ENCODE measurements around the gene ATXN7L1. TPM values are rescaled to one million over a fixed set of nuclear protein-coding genes. Genes with fewer than 3 reads are reported as not detected.

ATXN7L1 gene
- total and polyA plus RNA-seq, 2 of the 13 experiments (the other 11 are each of a cell fraction or from before 2014, with no cell fraction given), result 4.1 to 7.8 TPM

DNA sequence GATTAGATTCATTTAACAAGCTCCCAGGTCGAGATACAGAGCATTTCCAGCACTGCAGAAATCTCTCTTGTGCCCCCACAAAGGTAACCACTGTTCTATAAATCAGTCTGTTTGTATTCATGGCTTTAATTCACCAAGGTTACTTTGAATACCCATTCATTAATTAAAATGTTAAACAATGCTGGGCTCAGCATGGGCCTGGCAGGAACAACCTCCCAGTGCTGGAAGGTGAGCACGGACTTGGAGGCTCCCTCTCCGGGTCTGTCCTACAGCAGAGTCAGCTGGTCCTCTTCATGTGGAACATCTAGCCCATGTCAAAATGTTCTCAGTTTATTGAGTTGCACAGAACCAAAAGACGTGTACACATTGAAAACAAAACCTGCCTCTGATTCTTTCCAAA, 279.5 kb downstream of the ATXN7L1 start (continued):
- TF ChIP-seq, protein P1, sequence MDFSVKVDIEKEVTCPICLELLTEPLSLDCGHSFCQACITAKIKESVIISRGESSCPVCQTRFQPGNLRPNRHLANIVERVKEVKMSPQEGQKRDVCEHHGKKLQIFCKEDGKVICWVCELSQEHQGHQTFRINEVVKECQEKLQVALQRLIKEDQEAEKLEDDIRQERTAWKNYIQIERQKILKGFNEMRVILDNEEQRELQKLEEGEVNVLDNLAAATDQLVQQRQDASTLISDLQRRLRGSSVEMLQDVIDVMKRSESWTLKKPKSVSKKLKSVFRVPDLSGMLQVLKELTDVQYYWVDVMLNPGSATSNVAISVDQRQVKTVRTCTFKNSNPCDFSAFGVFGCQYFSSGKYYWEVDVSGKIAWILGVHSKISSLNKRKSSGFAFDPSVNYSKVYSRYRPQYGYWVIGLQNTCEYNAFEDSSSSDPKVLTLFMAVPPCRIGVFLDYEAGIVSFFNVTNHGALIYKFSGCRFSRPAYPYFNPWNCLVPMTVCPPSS (IDR thresholded peaks at IDR 0.05), result no peak
- TF ChIP-seq ZNF569 (CRISPR knock-in tag; IDR thresholded peaks at IDR 0.05; ENCODE audit: borderline replicate concordance), result no peak
- no peak for TF ChIP-seq NFIB (CRISPR knock-in tag; IDR thresholded peaks at IDR 0.05; ENCODE audit: borderline replicate concordance)
- TF ChIP-seq GATAD1 (CRISPR knock-in tag; IDR thresholded peaks at IDR 0.05), result no peak
- no peak for TF ChIP-seq KLF12 (CRISPR knock-in tag; IDR thresholded peaks at IDR 0.05; ENCODE audit: borderline replicate concordance)

DNA sequence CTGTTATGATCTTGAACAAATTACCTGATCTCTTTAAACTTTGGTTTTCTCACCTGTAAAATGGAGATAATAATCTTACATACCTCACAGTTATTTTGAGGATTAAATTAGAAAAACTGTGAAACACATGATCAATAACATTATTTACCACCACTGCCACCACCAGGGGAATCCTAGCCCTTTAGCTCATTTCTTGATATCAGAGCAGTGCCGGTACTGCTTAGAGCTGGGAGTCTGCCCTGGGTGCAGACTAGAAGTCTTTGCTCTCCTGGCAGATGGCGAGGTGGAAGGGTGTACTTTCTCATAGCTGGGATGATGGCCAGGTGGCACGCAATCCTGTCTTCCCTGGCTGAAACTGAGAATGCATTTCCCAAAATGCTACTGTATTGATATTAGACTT, 282.4 kb downstream of the ATXN7L1 start:
- Histone ChIP-seq H2AFZ (ENCODE audit: low read length) (no peak overlapping the region), H3K4me3 (replicated peaks in 1 of 3; ENCODE audit: insufficient read depth in 1 of 3, low read depth in 2 of 3, low read length in 3 of 3) (no peak overlapping the region), H3K79me2 (ENCODE audit: insufficient read depth, low read length) (no peaks in the 10 kb centered on the region), H3K27me3 (ENCODE audit: control insufficient read depth in 1 of 2, insufficient read depth in 2 of 2, low read length in 2 of 2) (peaks cover 0 to 3% of the 10 kb centered on the region in 2 experiments; a peak in 1 of 5 replicates), H3K4me1 (ENCODE audit: insufficient read depth, low read length) (peaks cover 7% of the 10 kb centered on the region), H3K27ac (ENCODE audit: extremely low read length, insufficient read depth, low read length) (no peak overlapping the region), H4K20me1 (ENCODE audit: insufficient read depth, low read length) (no peaks in the 10 kb centered on the region), H3K4me2 (ENCODE audit: low read depth, low read length) (no peak overlapping the region), H3K9me3 (ENCODE audit: low read length) (no peaks in the 10 kb centered on the region), H3K36me3 (replicated peaks in 1 of 2; ENCODE audit: control insufficient read depth in 1 of 2, insufficient read depth in 2 of 2, low read length in 2 of 2) (no peaks in the 10 kb centered on the region), H3K9ac (ENCODE audit: insufficient read depth, low read depth, low read length) (no peak overlapping the region)
- ChIA-PET CTCF (ENCODE audit: low intra/inter-chr PET ratio, low total read pairs) (no interaction called here), POLR2A (no interaction called here)
- ATAC-seq (peak; percentile 39; the same call in 2 of the 3 replicates), DNase-seq (ENCODE audit: low spot score) (no peak), FAIRE-seq (no peak)
- no TSS peak for BruUV-seq (replicated peaks)
- intact Hi-C loops (cut with micrococcal nuclease; ENCODE audit: unreplicated experiment), result no loop called here
- in situ Hi-C loops (cut with HindIII; ENCODE audit: extremely low pct_ligation_motif_present, low pct_unique_long_range_greater_than_20kb), result no loop called here
- 29% methylated on average over 3 of the region's 3 CpGs for WGBS (ENCODE audit: low lambda C conversion rate)
- TF ChIP-seq CAMTA2 (CRISPR knock-in tag; IDR thresholded peaks at IDR 0.05; ENCODE audit: borderline replicate concordance) (no peak), ZNF772 (CRISPR knock-in tag; IDR thresholded peaks at IDR 0.05) (no peak), ZNF607 (CRISPR knock-in tag; IDR thresholded peaks at IDR 0.05; ENCODE audit: borderline replicate concordance) (no peak), DMAP1 (CRISPR knock-in tag; IDR thresholded peaks at IDR 0.05) (no peak), SNAI1 (CRISPR knock-in tag; IDR thresholded peaks at IDR 0.05; ENCODE audit: borderline replicate concordance) (no peak), ZNF563 (CRISPR knock-in tag; IDR thresholded peaks at IDR 0.05) (no peak), ZNF746 (CRISPR knock-in tag; IDR thresholded peaks at IDR 0.05) (no peak), NR2F1 (CRISPR knock-in tag; IDR thresholded peaks at IDR 0.05) (no peak), ZNF652 (CRISPR knock-in tag; IDR thresholded peaks at IDR 0.05; ENCODE audit: borderline replicate concordance, low read depth) (no peak), ZBTB42 (CRISPR knock-in tag; IDR thresholded peaks at IDR 0.05) (no peak)
- TF ChIP-seq, protein P2, sequence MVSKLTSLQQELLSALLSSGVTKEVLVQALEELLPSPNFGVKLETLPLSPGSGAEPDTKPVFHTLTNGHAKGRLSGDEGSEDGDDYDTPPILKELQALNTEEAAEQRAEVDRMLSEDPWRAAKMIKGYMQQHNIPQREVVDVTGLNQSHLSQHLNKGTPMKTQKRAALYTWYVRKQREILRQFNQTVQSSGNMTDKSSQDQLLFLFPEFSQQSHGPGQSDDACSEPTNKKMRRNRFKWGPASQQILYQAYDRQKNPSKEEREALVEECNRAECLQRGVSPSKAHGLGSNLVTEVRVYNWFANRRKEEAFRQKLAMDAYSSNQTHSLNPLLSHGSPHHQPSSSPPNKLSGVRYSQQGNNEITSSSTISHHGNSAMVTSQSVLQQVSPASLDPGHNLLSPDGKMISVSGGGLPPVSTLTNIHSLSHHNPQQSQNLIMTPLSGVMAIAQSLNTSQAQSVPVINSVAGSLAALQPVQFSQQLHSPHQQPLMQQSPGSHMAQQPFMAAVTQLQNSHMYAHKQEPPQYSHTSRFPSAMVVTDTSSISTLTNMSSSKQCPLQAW (CRISPR knock-in tag; IDR thresholded peaks at IDR 0.05), result no peak
- TF ChIP-seq, protein P1 (IDR thresholded peaks at IDR 0.05), result no peak
